HL-60 (cell line): ENCODE data around the gene DYNLT4.

Experiments used
- CTCF ChIP-seq: IDR thresholded peaks from one replicate; pipeline ENCODE4 v1.5.1; 2011; ENCODE audit warnings: low read length, control low read depth, inconsistent platforms; ENCODE audit not compliant: insufficient read depth
- POLR2AphosphoS5 ChIP-seq: IDR thresholded peaks from 2 replicates; pipeline ENCODE4 v1.6.1; 2012; ENCODE audit warnings: low read depth
- REST ChIP-seq: IDR thresholded peaks from 2 replicates; pipeline ENCODE4 v1.6.1; 2012; ENCODE audit warnings: low read depth; ENCODE audit not compliant: insufficient replicate concordance

DNA sequence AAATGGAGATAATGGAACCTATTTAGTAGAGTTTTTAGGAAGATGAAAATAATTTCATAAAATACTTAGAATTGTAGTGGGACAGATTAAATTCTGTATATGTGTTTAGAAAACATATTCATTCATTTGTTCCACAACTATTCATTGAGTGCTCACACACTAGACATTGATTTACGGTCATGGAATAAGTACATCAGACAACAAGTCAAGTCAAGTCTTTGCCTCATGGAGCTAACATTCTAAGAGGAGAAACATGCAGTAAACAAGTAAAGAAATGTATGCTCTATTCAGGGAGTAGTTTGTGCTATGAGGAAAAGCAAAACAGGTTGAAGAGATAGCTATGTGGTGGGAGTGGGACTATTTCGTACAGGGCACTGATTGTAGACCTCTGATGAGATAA lies 10.2 kb upstream of the DYNLT4 start:
- no peak for TF ChIP-seq POLR2AphosphoS5
- TF ChIP-seq CTCF = no peak
- no peak for TF ChIP-seq REST
